HUDEP-2 (cell line): ENCODE results near the gene CYRIA.

Source experiments
- DNase-seq, 76 experiments: peaks; one replicate each; lab custom pipeline; 2025; ENCODE audit not compliant: unreplicated experiment in 76 of 76; lab: John Stamatoyannopoulos, UW

Gene CYRIA

DNA sequence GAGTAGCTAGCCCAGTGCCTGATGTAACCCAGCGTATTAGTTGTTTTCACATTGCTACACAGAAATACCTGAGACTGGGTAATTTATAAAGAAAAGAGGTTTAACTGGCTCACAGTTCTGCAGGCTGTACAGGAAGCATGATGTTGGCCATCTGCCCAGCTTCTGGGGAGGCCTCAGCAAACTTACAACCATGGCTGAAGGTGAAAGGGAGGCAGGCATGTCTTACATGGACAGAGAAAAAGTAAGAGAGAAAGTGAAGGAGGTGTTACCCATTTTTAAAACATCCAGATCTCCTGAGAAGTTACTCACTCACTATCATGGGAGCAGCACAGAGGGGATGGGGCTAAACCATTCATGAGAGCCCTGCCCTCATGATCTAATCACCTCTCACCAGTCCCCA, 6.1 kb upstream of the CYRIA start:
- peak in 31 of 76 experiments; percentile 8 to 56 (median 22) for DNase-seq

DNA sequence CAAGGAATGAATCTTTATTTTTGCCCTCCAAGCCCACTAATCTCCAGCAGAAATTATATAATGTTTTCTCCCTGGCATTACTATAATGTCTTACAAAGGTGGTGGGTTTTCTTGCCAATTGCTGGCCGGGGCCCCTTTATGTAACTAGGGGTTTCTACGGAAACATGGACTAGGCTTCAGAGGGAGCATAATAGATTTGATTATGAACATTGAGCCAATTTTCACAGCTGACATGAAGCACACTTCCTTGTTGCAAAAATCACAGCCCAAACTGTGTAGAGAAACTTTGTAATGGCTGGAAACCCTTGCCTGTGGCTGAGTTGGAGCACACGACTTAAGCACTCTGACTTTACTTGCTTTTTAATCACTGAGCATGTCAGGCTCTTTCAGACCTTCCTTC, 3.8 kb upstream of the CYRIA start:
- no peak for DNase-seq

DNA sequence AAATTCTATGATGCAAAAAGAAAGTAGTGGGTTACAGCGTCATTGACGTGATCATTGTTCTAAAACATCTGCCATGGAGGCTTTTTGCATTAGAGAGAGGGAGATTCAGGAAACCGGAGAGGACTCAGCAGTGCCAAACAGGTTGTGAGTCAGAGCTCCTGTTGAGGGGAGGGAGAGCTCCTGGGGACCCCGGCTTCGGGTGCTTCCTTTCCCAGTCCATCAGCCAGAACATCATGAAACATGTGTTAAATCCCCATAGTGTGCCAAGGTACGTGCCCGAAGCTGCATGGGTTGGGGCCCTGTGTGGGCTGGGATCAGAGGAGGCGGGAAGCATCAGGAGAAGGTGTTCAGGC, 791 bp upstream of the CYRIA start:
- no peak for DNase-seq

- DNase-seq = no peak
Measured at GRCh38 chr2:16664809-16665747, 556 bp downstream of the CYRIA start.

- peak in 8 of 76 experiments; percentile 7 to 25 (median 18) for DNase-seq
Measured at GRCh38 chr2:16664052-16664731, 1.4 kb downstream of the CYRIA start.

- DNase-seq = no peak
Measured at GRCh38 chr2:16663121-16663905, 2.3 kb downstream of the CYRIA start.

DNA sequence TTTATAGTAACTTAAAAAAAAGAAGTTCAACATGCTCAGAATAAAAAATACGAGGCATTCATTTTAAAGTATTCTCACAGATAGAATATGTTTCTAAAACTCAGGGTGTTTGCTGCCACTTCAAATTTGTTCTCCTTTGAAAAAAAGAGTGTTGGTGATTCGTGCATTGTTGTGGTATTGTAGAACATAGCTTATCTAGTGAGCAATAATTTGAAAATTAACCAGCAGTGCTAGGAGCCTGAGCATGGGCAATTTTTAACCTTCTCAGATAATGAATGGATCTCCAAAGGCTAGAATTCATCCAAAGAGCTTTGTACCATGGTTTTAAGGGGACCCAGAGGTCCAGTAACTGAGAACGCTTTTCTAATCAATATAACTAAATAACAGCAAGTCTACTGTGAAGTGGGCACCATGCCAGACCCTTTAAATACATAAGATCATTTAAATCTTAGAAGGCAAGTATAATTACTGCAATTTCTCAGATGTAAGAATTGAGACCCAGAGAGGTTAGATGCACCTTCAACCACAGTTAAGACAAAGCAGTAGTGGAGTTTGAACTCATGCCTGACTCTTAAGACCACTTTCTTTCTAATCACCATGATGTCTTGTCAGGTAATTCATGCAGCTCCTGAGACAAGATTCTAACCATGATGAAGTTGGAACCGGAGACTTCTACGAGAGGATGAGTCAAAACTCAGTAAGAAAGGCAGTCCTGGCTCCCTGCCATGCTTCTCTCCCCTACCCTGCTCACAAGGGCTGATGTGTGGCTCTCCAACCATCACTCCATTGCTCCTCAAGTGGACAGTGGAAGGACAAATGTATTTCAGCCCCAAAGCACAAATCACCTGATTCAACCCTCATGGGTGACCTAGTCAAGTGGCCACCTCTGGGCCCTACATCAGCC, 3.4 kb downstream of the CYRIA start:
- peak in 59 of 76 experiments; percentile 10 to 69 (median 36) for DNase-seq

- DNase-seq = no peak
Measured at GRCh38 chr2:16661526-16661925, 4.1 kb downstream of the CYRIA start.

- DNase-seq = no peak
Measured at GRCh38 chr2:16660556-16660955, 5.1 kb downstream of the CYRIA start.

GRCh38 chr2:16660114-16660513, 5.5 kb downstream of the CYRIA start:
- DNase-seq = no peak

- DNase-seq = no peak
Measured at GRCh38 chr2:16658076-16658739, 7.4 kb downstream of the CYRIA start.

GRCh38 chr2:16657671-16658070, 8.0 kb downstream of the CYRIA start:
- no peak for DNase-seq

DNA sequence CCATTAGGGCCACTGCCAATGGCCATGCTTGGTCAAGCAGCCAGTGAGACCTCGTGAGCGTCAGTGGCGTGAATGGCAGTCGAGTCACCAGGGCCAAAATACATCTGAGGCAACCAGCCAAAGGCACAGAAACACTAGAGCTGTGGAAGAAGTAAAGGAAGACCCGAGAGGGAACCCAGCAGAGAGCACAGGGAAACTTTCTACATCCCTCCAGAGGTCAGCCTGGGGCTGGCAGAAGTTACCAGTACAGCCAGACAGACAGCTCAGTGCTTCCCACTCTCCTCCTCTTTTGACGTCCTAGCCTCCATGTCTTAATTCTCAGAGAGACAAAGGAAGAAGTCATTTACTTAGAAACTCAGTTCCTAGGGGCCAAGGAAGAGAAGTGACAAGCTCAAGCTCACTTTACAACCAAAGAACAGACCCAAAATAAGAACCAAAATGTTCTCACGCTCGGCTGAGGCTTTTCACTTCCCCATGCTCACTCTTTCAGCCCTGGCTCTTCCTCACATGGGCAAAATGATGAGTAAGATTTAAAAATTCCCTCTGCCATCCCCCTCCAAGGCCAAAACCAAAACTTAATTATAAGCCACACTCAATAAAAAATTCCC, 8.7 kb downstream of the CYRIA start:
- DNase-seq = no peak

DNA sequence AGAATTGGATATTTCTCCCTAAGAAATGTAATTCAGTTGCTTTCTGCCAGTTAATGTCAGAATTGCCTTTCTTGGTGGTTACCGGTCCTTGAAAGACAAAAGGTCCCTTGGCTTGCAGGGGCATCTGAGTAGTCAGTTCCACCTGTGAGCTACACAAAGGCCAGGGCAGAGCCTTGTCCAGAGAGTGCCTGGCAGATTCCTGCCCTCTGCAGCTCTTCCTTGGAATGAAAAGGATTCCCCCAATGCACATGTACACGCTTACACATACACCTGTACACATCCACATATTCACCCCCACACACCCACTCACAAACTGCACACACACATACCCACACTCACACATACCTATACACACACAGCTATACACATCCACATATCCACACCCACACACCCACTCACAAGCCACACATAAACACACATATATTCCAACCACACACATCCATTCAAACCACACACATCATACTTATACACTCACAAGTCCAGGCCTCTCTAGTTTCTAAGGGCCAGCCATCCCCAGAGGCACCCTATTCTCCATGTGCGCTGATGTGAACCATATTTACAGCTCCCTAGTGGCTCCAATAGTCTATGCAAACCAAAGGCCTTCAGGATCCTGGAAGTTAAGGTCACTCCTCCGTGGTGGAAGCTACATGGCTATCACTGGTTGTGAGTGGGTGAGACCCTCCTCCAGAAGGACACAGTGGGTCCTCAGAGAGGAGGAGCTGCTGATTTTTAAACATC, 9.6 kb downstream of the CYRIA start:
- DNase-seq = no peak

- no peak for DNase-seq
Measured at GRCh38 chr2:16655445-16655837, 10.2 kb downstream of the CYRIA start.

GRCh38 chr2:16654833-16655444, 10.7 kb downstream of the CYRIA start:
- no peak for DNase-seq

DNA sequence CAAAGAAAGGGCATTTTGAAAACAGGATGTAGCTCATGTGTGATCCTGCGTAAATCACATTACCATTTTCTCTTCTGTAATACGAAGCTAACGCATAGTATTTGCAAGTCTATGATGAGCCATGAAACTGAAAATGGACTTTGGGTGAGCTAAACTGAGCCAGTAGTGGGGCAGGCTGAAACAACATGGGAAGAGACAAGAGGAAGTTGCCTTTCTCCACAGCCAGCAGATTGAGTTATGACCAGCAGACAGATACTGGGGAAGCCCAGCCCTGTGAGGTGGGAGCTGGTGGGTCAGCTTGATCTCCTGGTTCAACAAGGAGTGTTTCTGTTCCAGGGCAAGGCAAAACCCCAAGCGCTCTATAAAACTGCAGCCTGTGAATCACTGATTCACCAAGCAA, 11.8 kb downstream of the CYRIA start:
- no peak for DNase-seq

DNA sequence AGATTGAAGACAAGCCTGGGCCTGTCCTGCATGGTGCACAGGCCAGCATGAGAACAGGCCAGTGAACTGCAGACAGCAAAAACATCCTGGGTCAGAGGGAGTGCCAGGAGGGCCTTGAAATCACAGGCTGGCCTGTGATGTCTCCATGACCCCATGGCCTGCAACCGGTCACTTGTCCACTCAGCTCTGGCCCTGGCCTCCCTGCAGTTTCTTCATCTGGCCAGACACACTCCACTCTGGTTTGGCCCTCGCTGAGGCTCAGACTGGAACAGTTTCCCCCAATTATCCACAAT, 12.6 kb downstream of the CYRIA start:
- no peak for DNase-seq
